A172 (cell line): ENCODE results near the gene ADAP1. TPM values are rescaled to one million over a fixed set of nuclear protein-coding genes. Genes with fewer than 3 reads are reported as not detected.
A peak's percentile ranks its signal among the peaks of the same experiment; 100 is the strongest.
"Not testable (repeated sequence)": the region's sequence is repeated elsewhere in the genome, so short reads cannot be mapped to it uniquely, and the experiment has no call there.

Experiments used
- DNase-seq: peaks from one replicate; pipeline ENCODE4 v3.0.0-alpha.2; 2015; ENCODE audit warnings: low spot score
- total RNA-seq: library from RNA; depleted of rRNA; stranded (reverse); fragments of >200 nt; shearing (Covaris generic); gene quantifications from 2 replicates; pipeline ENCODE4 v1.2.3, GENCODE V29; 2014

The ADAP1 gene
- total RNA-seq, 1 experiment from 2014 or later: 46.8 TPM

GRCh38 chr7:938546-939185, 15.8 kb downstream of the ADAP1 start:
- DNase-seq: no peak

DNA sequence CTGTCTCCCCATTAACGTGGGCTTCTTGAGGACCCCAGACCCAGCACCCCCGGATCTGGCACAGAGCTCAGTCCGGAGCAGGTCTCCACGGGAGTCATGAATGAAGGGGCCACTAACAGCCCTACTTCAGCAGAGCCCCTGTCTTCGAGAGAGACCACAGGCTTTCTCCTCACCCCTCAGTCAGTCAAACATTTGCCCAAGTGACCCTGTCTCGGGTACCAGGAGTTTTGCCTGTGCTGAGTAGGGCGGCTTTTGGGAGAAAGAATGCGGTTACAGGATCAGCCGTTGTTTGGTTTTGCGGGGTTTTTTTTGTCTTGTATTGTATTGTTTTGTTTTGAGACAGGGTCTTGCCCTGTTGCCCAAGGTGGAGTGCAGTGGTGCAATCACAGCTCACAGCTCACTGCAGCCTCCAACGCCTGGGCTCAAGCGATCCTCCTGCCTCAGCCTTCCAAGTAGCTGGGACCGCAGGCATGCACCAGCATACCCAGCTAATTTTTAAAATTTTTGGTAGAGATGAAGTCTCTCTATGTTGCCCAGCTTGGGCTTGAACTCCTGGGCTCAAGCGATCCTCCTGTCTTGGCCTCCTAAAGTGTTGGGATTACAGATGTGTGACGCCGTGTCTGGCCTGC, 16.5 kb downstream of the ADAP1 start:
- no peak for DNase-seq

DNA sequence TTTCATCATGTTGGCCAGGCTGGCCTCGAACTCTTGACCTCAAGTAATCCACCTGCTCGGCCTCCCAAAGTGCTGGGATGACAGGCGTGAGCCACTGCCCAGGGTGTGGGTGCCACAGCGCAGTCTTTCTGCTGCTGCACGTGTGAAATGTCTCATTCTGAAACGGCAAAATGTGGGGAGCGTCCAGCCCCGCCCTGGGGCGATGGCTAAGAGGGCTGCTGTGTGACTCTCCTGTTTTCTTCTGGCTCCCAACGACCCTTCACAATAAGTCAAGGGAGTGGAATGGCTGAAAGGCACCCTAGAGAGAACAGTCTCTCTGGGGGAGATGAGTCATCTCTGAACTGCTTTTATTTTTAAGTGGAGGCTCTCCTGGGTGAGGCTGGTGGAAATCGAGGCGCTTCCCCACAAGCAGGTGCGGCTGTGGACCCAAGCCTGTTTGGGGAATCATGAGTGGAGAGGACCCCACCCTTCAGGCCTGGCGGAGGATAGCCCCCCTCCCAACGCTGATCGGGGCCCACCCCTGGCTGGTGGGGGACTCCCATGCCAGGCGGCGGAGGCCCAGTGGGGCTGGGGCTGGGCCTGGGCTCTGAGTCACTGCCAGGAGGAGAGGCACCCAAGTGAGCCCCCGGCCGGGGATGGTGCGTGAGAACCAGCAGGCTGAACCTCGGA, 18.0 kb downstream of the ADAP1 start:
- DNase-seq: peak; percentile 99

DNA sequence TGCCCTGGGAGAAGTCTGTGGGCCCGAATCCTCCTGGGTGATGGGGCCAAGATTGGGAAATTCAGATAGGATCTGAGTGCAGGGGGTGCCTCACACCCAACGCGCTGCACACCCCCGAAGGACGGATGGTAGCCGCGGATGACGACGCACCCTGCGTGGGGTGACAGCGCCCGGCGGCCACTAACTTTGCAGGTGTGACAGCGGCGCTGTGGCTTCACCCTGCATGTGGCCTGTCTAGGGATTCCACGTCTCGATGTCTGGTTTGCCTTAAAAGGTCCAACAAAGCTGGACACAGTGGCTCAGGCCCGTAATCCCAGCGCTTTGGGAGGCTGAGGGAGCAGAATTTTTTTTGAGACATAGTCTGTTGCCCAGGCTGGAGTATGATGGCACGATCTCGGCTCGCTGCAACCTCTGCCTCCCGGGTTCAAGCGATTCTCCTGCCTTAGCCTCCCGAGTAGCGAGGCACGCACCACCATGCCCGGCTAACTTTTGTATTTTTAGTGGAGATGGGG, 18.6 kb downstream of the ADAP1 start:
- DNase-seq: no peak

GRCh38 chr7:935164-935873, 19.2 kb downstream of the ADAP1 start:
- DNase-seq: no peak

DNA sequence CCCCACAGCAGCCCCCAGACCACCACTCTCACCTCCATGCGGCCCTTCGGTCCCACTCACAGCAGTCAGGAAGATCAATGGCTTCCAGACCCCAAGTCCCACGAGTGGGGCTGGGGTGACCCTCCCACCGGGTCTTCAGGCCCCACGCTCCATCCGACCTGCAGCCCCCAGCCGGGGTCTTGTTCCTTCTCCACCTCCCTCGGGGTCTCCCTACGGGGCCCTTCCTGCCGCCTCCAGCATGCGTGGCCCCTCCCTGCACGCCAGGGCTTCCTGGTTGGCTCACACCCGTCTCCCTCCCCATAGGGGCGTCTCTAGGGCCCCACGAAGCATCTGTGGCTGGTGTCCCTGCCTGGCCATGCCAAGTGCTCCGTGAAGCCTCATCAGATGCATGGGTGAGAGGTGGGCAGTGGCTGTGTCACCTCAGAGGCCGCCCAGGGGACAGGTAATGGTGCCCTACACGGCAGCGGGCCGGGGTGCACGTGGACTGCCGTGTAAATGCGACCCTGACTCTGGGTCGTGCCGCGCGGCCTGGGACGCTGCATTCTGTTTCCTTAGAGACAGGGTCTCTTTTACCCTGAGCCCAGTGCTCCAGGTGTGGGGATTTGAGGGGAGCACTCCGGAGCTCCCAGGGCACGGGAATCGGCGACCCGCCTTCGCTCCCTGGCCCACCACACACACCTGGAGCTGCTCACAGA, 19.9 kb downstream of the ADAP1 start:
- no peak for DNase-seq

- no peak for DNase-seq
These were observed 21.9 kb downstream of the ADAP1 start for GRCh38 chr7:932651-932975.

DNA sequence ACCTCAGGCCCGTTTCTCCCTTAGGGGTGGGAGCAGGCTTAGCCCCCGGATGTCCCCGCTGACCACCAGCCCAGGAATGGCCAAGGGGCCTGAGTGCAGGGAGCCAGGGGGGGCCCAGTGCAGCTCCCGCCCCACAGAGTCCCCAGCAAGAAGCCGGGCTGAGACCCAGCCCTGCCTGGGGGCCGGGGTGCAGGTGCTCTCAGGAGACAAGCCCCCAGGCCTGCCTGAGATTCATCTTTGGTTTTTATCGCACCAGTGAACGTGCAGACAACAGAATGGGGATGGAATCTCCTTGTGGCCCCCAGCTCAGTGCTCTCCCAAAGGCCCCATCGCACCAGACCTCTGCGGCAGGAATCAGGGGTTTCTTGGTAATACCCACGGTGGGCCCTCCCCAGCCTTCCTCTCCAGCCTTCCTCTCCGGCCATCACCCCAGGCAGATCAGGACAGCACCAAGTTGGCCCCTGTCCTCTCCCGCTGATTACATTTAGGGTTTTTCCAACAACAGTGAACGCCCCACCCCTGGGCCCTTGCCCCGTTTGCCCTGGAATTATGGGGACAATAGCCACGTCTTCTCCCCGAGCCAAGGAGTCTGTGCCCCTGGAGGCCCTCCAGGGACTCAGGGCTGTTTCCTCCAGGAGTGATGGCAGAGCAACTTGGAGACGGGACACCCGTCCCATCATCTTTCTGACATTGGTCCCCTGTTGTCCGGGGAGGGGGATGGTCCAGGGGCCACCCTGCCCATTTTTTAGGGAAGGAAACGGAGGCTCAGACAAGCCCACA, 22.4 kb downstream of the ADAP1 start:
- DNase-seq: no peak

DNA sequence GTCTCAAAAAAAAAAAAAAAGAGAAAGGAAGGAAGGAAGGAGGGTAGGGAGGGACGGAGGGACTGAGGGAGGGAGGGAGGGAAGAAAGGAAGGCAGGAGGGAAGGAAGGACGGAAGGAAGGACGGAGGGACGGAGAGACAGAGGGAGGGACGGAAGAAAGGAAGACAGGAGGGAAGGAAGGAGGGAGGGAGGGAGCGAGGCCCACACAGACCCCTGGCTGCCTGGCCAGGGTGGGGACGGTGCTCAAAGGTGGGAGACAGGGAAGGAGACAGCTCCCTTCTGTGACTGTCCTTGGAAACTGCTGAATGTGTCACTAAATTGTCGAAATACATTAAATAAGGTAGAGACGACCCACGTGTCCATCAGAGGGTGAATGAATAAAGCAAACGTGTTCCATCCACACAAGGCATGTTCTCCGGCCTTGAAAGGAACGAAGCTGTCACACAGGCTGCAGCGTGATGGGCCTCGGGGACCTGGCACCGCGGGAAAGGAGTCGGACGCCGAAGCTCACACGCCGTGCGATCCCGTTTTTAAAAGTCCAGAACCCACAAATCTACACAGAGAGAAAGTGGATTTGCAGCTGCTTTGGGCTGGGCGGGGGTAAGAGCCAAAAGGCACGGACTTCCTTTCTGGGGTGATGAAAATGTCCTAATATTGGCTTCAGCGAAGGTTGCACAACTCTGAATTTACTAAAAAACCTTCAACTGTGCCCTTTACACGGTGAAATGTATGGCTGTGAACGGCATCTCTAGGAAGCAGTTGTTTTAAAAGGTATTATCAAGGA, 23.3 kb downstream of the ADAP1 start:
- DNase-seq: no peak

- no peak for DNase-seq
These were observed 25.2 kb downstream of the ADAP1 start for GRCh38 chr7:929311-929711.

GRCh38 chr7:927031-927671, 27.3 kb downstream of the ADAP1 start:
- DNase-seq: no peak

GRCh38 chr7:926061-927030, 28.1 kb downstream of the ADAP1 start:
- no peak for DNase-seq

- peak; percentile 61 for DNase-seq
These were observed 28.9 kb downstream of the ADAP1 start for GRCh38 chr7:925601-926000.

DNA sequence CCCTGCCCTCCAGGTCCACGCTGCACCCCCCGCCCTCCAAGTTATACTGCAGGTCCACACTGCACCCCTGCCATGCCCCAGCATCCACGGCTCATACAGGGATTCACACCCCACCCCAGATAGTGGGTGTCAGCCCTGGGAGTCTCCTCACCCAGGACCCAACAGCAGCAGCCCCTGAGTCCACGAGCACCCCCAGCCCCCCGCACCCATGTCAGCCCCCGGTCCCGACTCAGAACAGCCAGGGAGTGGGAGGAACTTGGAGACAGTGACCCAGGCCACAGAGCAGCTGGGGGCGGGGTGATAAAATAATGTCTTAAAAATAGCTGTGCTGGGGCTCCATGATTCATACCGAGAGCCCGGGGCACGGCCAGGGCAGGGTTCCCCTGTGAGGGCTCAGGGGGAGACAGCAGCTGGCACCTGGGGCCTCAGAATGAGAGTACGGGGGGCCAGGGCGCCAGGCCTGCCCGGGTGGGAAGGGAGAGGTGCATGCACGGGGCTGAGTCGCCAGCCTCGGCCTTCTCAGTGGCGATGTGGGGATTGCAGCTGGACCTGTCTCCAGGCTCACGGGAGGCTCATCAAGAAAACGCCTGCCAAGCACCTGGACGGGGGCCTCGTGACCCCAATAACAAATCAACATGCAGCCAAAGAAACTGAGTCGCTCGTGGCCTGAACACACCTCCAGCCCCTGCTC, 29.8 kb downstream of the ADAP1 start:
- peak; percentile 65 for DNase-seq

DNA sequence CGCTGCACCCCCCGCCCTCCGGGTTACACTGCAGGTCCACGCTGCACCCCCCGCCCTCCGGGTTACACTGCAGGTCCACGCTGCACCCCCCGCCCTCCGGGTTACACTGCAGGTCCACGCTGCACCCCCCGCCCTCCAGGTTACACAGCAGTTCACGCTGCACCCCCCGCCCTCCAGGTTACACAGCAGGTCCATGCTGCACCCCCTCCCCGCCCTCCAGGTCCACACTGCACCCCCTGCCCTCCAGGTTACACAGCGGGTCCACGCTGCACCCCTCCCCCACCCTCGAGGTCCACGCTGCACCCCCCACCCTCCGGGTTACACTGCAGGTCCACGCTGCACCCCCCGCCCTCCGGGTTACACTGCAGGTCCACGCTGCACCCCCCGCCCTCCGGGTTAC, 30.4 kb downstream of the ADAP1 start:
- not testable (repeated sequence) for DNase-seq

- peak; percentile 90 for DNase-seq
These were observed 31.1 kb downstream of the ADAP1 start for GRCh38 chr7:923108-924041.
